NCI-H460 (cell line): Measurements from ENCODE around the gene IRF4. TPM values are rescaled to one million over a fixed set of nuclear protein-coding genes. Genes with fewer than 3 reads are reported as not detected.
A peak's percentile ranks its signal among the peaks of the same experiment; 100 is the strongest.

ENCODE experiments used
- DNase-seq: peaks from one replicate; pipeline ENCODE4 v3.0.0-alpha.2; 2016; ENCODE audit warnings: low read depth; ENCODE audit errors: extremely low read depth
- total RNA-seq: library from RNA; depleted of rRNA; stranded (reverse); fragments of >200 nt; shearing (Covaris generic); gene quantifications from 2 replicates; pipeline ENCODE4 v1.2.3, GENCODE V29; 2014

IRF4 gene
- total RNA-seq, 1 experiment from 2014 or later = 0.67 TPM

- no peak for DNase-seq
Measured at GRCh38 chr6:395432-396125, 4.0 kb downstream of the IRF4 start.

GRCh38 chr6:396126-396520 is 4.6 kb downstream of the IRF4 start:
- DNase-seq = no peak

GRCh38 chr6:397056-397455 is 5.5 kb downstream of the IRF4 start:
- no peak for DNase-seq

- no peak for DNase-seq
Measured at GRCh38 chr6:397604-398003, 6.1 kb downstream of the IRF4 start.

GRCh38 chr6:398065-398464 is 6.5 kb downstream of the IRF4 start:
- DNase-seq = no peak

- DNase-seq = no peak
Measured at GRCh38 chr6:398558-399078, 7.1 kb downstream of the IRF4 start.

- no peak for DNase-seq
Measured at GRCh38 chr6:399785-400534, 8.4 kb downstream of the IRF4 start.

- DNase-seq = no peak
Measured at GRCh38 chr6:400815-401214, 9.3 kb downstream of the IRF4 start.

- no peak for DNase-seq
Measured at GRCh38 chr6:401239-401993, 9.9 kb downstream of the IRF4 start.

- DNase-seq = no peak
Measured at GRCh38 chr6:401994-402640, 10.6 kb downstream of the IRF4 start.

GRCh38 chr6:402901-403658 is 11.5 kb downstream of the IRF4 start:
- DNase-seq = no peak

GRCh38 chr6:403659-404655 is 12.4 kb downstream of the IRF4 start:
- no peak for DNase-seq

- no peak for DNase-seq
Measured at GRCh38 chr6:404685-405423, 13.3 kb downstream of the IRF4 start.

GRCh38 chr6:408148-408547 is 16.6 kb downstream of the IRF4 start:
- DNase-seq = no peak

GRCh38 chr6:408599-409102 is 17.1 kb downstream of the IRF4 start:
- peak; percentile 19 for DNase-seq

- DNase-seq = no peak
Measured at GRCh38 chr6:409370-409972, 17.9 kb downstream of the IRF4 start.

- DNase-seq = no peak
Measured at GRCh38 chr6:410555-411395, 19.2 kb downstream of the IRF4 start.
